ENCODE measurements around the gene GSDME.

Gene GSDME

DNA sequence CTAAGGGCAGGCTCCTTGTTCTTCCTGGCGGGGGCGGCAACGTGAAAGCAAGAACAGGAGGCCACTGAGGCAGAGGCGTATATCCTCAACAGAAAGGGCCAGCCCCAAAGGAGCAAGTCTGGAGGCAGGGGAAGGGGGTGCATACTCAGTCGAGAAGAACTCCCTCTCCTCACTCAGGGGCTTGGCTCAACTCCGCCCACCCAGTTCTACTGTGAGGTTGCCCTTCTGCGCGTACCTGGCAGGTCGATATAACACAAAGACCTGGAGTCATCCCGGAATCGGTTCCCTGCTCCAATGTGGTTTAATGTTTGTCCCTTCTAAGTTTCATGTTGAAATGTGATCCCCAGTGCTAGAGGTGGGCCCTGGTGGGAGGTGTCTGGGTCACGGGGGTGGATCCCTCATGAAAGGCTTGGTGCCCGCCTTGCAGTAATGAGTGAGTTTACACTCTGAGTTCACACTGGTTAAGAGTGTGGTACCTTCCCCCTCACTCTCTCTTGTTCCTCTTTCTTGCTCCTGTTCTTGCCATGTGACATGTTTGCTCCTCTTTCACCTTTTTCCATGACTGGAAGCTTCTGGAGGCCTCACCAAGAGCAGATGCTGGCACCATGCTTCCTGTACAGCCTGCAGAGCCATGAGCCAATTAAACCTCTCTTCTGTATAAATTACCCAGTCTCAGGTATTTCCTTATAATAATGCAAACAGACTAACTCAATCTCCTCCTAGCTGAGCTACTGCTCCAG, 32.6 kb downstream of the GSDME start:
- DNase-seq (ENCODE audit: low read depth) = no peak
- TF ChIP-seq, protein P1, sequence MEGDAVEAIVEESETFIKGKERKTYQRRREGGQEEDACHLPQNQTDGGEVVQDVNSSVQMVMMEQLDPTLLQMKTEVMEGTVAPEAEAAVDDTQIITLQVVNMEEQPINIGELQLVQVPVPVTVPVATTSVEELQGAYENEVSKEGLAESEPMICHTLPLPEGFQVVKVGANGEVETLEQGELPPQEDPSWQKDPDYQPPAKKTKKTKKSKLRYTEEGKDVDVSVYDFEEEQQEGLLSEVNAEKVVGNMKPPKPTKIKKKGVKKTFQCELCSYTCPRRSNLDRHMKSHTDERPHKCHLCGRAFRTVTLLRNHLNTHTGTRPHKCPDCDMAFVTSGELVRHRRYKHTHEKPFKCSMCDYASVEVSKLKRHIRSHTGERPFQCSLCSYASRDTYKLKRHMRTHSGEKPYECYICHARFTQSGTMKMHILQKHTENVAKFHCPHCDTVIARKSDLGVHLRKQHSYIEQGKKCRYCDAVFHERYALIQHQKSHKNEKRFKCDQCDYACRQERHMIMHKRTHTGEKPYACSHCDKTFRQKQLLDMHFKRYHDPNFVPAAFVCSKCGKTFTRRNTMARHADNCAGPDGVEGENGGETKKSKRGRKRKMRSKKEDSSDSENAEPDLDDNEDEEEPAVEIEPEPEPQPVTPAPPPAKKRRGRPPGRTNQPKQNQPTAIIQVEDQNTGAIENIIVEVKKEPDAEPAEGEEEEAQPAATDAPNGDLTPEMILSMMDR (IDR thresholded peaks at IDR 0.05; ENCODE audit: control insufficient read depth, extremely low read depth, insufficient read depth) = no peak

DNA sequence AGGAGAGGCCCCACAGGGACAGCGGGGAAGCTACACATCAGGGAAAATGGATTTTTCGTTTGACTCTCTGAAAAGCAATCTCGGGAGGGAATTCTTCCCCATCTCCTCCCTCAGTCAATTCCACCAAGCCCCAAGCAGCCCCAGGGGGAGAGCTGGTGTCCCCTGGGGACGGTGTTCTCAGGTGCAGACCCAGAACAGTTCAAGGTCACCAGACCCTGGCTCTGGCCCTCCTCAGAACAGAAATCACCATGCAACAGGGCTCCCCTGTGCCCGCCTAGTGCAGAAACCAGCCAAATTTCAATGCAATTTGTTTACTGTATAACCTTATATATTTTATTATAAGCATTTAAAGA, 34.1 kb downstream of the GSDME start:
- H3K4me3 ChIP-seq (ENCODE audit: low read depth, low read length) = no peak overlapping the region
- no peak for DNase-seq (ENCODE audit: low read depth)
- TF ChIP-seq, protein P1 (IDR thresholded peaks at IDR 0.05; ENCODE audit: control insufficient read depth, extremely low read depth, insufficient read depth) = no peak

More for the DNA sequence above, 32.6 kb downstream of the GSDME start:
- H3K4me3 ChIP-seq (ENCODE audit: low read depth, low read length) = no peak overlapping the region

DNA sequence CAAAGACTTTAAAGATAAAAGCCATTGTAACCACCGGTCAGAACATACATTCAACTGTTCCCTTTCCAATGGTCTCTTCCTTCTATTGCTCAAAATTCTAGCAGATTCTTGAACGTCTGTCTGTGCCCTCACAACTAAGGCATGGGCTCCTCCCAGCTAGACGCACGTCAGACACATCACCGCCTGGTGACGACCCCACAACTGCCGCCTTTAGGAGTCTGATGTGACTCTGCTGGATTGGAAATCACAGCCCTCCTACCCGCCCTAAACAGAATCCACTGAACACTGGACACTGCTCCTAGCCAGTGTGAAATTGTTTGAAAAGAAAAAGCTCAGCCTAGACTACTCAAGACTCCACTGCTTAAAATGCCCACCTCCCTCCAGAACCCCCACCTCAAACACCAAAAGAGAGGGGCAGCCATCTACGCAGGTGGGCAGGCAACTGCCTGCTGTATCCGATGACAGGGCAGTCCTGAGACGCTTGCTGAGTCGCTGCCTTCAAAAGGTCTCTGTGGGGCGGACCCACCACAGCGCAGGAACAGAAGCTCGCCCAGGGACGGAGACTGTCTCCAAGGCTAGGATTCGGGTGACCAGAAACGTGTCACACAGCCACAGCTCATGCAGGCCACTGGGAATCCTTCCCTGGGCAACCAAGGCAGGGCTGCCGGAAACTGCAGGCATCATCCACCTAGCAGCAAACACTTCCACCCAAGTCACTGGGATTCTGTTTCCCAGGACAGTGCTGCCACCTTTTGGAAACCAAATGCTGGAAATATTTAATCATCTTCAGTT, 34.7 kb downstream of the GSDME start:
- TF ChIP-seq, protein P1 (IDR thresholded peaks at IDR 0.05; ENCODE audit: control insufficient read depth, extremely low read depth, insufficient read depth) = peak; percentile 71
- DNase-seq (ENCODE audit: low read depth) = no peak
- H3K4me3 ChIP-seq (ENCODE audit: low read depth, low read length) = no peak overlapping the region

DNA sequence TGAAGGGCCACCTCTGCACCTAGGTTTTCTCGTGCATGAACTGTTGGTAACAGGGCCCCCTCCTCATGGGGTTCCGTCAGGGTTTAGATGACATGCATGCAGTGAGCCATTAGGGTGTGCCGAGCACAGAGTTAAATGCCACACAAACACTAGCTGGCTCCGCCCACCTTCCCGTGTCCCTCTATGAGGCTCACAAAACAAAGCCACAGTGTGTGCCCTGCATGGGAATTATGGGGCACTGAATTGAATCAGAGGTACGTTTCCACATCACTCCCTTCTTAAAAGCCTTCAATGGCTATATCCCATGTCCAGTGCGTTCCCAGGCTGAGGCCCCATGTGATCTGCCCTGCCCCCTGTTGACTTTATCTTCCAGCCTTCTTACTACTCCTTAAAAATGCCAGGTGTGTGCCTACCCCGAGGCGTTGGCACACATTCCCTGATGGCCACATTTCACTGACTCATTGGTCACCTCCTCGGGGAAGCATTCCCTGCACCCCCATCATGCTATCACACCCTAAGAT, 35.7 kb downstream of the GSDME start:
- TF ChIP-seq, protein P1 (IDR thresholded peaks at IDR 0.05; ENCODE audit: control insufficient read depth, extremely low read depth, insufficient read depth) = no peak
- H3K4me3 ChIP-seq (ENCODE audit: low read depth, low read length) = no peak overlapping the region
- DNase-seq (ENCODE audit: low read depth) = no peak

DNA sequence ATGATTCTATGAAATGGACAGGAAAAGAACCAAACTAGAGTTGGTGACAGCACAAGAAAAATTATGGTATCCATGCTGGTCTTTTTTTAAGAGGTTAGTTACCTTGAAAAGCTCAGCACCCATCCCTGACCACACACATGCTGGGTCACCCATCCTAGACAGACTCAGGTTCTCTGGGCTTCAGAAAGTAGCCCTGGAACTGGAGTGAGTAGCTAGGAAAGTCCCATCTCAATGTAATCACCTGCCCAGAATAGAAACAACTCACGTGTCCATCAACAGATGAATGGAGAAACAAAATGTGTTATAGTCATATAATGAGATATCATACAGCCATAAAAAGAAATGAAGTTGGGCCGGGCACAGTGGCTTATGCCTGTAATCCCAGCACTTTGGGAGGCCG, 37.0 kb downstream of the GSDME start:
- no peak for DNase-seq (ENCODE audit: low read depth)
- TF ChIP-seq, protein P1 (IDR thresholded peaks at IDR 0.05; ENCODE audit: control insufficient read depth, extremely low read depth, insufficient read depth) = no peak
- no peak overlapping the region for H3K4me3 ChIP-seq (ENCODE audit: low read depth, low read length)

DNA sequence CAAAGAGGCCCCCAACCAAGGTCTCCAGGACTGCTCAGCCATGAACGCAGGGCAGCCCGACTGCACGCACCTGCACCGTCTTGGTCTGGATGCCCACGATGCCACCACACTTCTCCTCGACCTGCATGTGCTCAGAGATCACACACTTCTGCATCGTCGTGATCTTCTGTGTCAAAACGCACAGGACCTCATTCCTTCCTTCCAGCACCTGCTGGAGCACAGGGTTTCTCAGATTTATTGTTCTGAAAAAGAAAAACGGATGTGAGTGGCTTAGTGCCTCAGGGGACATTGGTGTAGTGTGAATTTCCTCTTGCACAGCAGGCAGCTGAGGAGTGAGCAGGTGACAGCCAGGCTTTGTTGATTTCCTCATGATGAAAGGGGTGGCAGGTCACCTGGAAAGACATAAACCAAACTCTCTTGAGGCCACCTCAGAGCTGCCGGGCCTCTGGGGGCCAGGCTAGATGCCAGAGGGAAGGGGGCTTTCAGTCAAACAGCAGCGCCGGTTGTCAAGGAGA, 38.2 kb downstream of the GSDME start:
- TF ChIP-seq, protein P1 (IDR thresholded peaks at IDR 0.05; ENCODE audit: control insufficient read depth, extremely low read depth, insufficient read depth) = no peak
- DNase-seq (ENCODE audit: low read depth) = no peak
- no peak overlapping the region for H3K4me3 ChIP-seq (ENCODE audit: low read depth, low read length)

All from LNCaP clone FGC (cell line).